Stimulated activated CD4-positive, alpha-beta T cell treated with anti-CD3 and anti-CD28 coated beads, Interleukin-4, amount 100 ng/mL, for 1 hour (primary cell): ENCODE results near the gene IL1RAPL2.
"Not testable (repeated sequence)": the region's sequence is repeated elsewhere in the genome, so short reads cannot be mapped to it uniquely, and the experiment has no call there.

Source experiments
- DNase-seq: peaks from one replicate; pipeline ENCODE4 v3.0.0-alpha.2; 2020

The IL1RAPL2 gene

GRCh38 chrX:105190252-105190853, 624.4 kb downstream of the IL1RAPL2 start:
- DNase-seq, result no peak

GRCh38 chrX:105191878-105192277, 625.9 kb downstream of the IL1RAPL2 start:
- no peak for DNase-seq

GRCh38 chrX:105209406-105209805, 643.4 kb downstream of the IL1RAPL2 start:
- DNase-seq, result no peak

GRCh38 chrX:105210258-105210657, 644.3 kb downstream of the IL1RAPL2 start:
- no peak for DNase-seq

- DNase-seq, result no peak
These were observed 645.1 kb downstream of the IL1RAPL2 start for GRCh38 chrX:105211066-105211575.

- no peak for DNase-seq
These were observed 653.7 kb downstream of the IL1RAPL2 start for GRCh38 chrX:105219454-105220401.

GRCh38 chrX:105220636-105221035, 654.6 kb downstream of the IL1RAPL2 start, which contains the start of gene TEX13A:
Gene TEX13A, minus strand, starts transcription at chrX:105220694. Its CDS starts 297 bp downstream, at chrX:105220397.
- DNase-seq, result no peak

- DNase-seq, result no peak
These were observed 655.4 kb downstream of the IL1RAPL2 start for GRCh38 chrX:105221374-105221773.

- no peak for DNase-seq
These were observed 660.5 kb downstream of the IL1RAPL2 start for GRCh38 chrX:105226499-105226898.

- no peak for DNase-seq
These were observed 662.6 kb downstream of the IL1RAPL2 start for GRCh38 chrX:105228602-105229001.

GRCh38 chrX:105229146-105229545, 663.1 kb downstream of the IL1RAPL2 start:
- DNase-seq, result no peak

- DNase-seq, result not testable (repeated sequence)
These were observed 671.4 kb downstream of the IL1RAPL2 start for GRCh38 chrX:105237407-105237806.

GRCh38 chrX:105241056-105241455, 675.1 kb downstream of the IL1RAPL2 start:
- no peak for DNase-seq

- DNase-seq, result no peak
These were observed 694.5 kb downstream of the IL1RAPL2 start for GRCh38 chrX:105260291-105261043.

- DNase-seq, result no peak
These were observed 697.2 kb downstream of the IL1RAPL2 start for GRCh38 chrX:105263171-105263570.

- no peak for DNase-seq
These were observed 697.8 kb downstream of the IL1RAPL2 start for GRCh38 chrX:105263801-105264200.

- DNase-seq, result no peak
These were observed 699.1 kb downstream of the IL1RAPL2 start for GRCh38 chrX:105265093-105265492.

GRCh38 chrX:105266456-105266855, 700.5 kb downstream of the IL1RAPL2 start:
- no peak for DNase-seq

- DNase-seq, result no peak
These were observed 701.2 kb downstream of the IL1RAPL2 start for GRCh38 chrX:105267167-105267566.

GRCh38 chrX:105269386-105269785, 703.4 kb downstream of the IL1RAPL2 start:
- no peak for DNase-seq

GRCh38 chrX:105273326-105273725, 707.3 kb downstream of the IL1RAPL2 start:
- no peak for DNase-seq

GRCh38 chrX:105274091-105274490, 708.1 kb downstream of the IL1RAPL2 start:
- DNase-seq, result no peak

GRCh38 chrX:105277132-105277531, 711.1 kb downstream of the IL1RAPL2 start:
- DNase-seq, result no peak
